Osteoblast (primary cell): ENCODE results near the gene PTMS. TPM values are rescaled to one million over a fixed set of nuclear protein-coding genes. Genes with fewer than 3 reads are reported as not detected.

Experiments
- DNase-seq: peaks from one replicate; pipeline ENCODE4 v3.0.0; 2011; ENCODE audit warnings: low spot score, mixed read lengths; ENCODE audit not compliant: insufficient read length; ENCODE audit errors: missing footprints
- H2AFZ ChIP-seq: 2 replicates; pipeline ENCODE4 v1.6.0; 2011; ENCODE audit warnings: mild to moderate bottlenecking, low read length
- H3K27ac ChIP-seq: 2 replicates; pipeline ENCODE4 v1.5.1; 2011; ENCODE audit warnings: mild to moderate bottlenecking, low read depth, low read length, moderate library complexity
- H3K27me3 ChIP-seq: 2 replicates; pipeline ENCODE4 v1.6.0; 2012; ENCODE audit warnings: mild to moderate bottlenecking, control low read depth, inconsistent platforms, low read length, moderate library complexity; ENCODE audit not compliant: insufficient read depth
- H3K36me3 ChIP-seq: 2 replicates; pipeline ENCODE4 v1.5.1; 2011; ENCODE audit warnings: mild to moderate bottlenecking, low read length, control low read depth, moderate library complexity; ENCODE audit not compliant: insufficient read depth
- H3K4me1 ChIP-seq: 2 replicates; pipeline ENCODE4 v1.5.1; 2011; ENCODE audit warnings: mild to moderate bottlenecking, low read length, control low read depth, moderate library complexity; ENCODE audit not compliant: insufficient read depth
- H3K4me2 ChIP-seq: 2 replicates; pipeline ENCODE4 v1.6.0; 2011; ENCODE audit warnings: mild to moderate bottlenecking, low read length; ENCODE audit not compliant: insufficient read depth
- H3K4me3 ChIP-seq: fragments of 200-600 bp; sonication (generic); 3 replicates; pipeline ENCODE4 v1.5.1; 2012; ENCODE audit warnings: mild to moderate bottlenecking, low read length, inconsistent platforms; ENCODE audit not compliant: insufficient read depth
- H3K79me2 ChIP-seq: 2 replicates; pipeline ENCODE4 v1.6.0; 2012; ENCODE audit warnings: mild to moderate bottlenecking, low read length, control low read depth, inconsistent platforms; ENCODE audit not compliant: insufficient read depth
- H3K9me3 ChIP-seq: 2 replicates; pipeline ENCODE4 v1.5.1; 2011; ENCODE audit warnings: low read depth, low read length, control low read depth
- H4K20me1 ChIP-seq: 2 replicates; pipeline ENCODE4 v1.6.0; 2012; ENCODE audit warnings: mild to moderate bottlenecking, low read length, control low read depth; ENCODE audit not compliant: insufficient read depth
- total RNA-seq: library from RNA; depleted of rRNA; stranded (reverse); fragments of >200 nt; gene quantifications from 2 replicates; pipeline ENCODE4 v1.2.3, GENCODE V29; 2012
- TF ChIP-seq, protein P1 (sequence below): IDR thresholded peaks from 2 replicates; pipeline ENCODE4 v1.5.1; 2011; ENCODE audit warnings: mild to moderate bottlenecking, low read depth, low read length, moderate library complexity; ENCODE audit errors: extremely low read depth

Gene PTMS
- total RNA-seq, 1 donor = 72.7 TPM

DNA sequence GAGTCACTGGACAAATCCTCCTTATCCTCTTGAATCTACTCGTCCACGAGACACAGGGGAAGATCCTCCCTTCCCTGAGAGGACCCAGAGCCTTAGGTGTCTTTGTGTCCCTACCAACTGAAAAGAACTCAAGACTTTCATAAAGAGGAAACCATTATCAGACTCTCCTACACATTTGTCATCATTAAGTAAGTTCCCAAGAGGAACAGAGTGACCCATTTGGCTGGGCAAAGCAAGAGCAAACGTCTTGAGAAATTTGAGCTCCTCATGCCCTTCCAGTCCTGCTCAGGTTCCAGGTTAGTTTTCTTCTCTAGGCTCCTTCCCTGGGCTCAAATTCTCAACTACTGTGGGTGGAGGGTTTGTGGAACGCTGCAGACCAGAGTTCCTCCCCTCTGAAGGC, 18.9 kb upstream of the PTMS start:
- Histone ChIP-seq H3K27me3 (no peaks in the 10 kb centered on the region), H4K20me1 (peaks cover 33% of the 10 kb centered on the region), H3K4me1 (peaks cover 14% of the 10 kb centered on the region), H3K79me2 (peaks cover 27% of the 10 kb centered on the region), H3K9me3 (no peaks in the 10 kb centered on the region), H3K4me2 (no peak overlapping the region), H3K4me3 (no peak overlapping the region), H3K36me3 (peaks cover 68% of the 10 kb centered on the region), H2AFZ (no peak overlapping the region), H3K27ac (no peak overlapping the region)
- TF ChIP-seq, protein P1, sequence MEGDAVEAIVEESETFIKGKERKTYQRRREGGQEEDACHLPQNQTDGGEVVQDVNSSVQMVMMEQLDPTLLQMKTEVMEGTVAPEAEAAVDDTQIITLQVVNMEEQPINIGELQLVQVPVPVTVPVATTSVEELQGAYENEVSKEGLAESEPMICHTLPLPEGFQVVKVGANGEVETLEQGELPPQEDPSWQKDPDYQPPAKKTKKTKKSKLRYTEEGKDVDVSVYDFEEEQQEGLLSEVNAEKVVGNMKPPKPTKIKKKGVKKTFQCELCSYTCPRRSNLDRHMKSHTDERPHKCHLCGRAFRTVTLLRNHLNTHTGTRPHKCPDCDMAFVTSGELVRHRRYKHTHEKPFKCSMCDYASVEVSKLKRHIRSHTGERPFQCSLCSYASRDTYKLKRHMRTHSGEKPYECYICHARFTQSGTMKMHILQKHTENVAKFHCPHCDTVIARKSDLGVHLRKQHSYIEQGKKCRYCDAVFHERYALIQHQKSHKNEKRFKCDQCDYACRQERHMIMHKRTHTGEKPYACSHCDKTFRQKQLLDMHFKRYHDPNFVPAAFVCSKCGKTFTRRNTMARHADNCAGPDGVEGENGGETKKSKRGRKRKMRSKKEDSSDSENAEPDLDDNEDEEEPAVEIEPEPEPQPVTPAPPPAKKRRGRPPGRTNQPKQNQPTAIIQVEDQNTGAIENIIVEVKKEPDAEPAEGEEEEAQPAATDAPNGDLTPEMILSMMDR = no peak
- no peak for DNase-seq

DNA sequence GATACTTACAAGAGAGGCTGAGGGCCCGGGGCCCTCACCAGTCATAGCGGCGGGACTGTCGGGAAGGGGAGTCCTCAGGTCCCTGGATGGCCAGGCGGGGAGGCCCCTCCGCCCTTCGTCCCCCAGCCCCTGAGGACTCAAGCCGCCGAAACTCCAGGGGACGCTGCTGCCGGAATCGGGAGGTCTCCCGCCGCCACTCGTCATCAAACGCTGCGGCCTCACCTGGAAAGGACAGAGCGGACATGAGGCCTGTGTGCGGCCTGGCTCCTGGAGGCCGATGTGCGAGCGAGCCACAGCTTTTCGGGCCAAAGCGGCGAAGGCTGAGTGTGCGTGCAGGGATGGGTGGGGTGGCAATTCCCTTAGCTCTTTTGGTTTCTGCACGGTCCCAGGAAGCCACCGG, 17.4 kb upstream of the PTMS start:
- TF ChIP-seq, protein P1 = no peak
- H3K79me2 ChIP-seq = peaks cover 33% of the 10 kb centered on the region
- peaks cover 16% of the 10 kb centered on the region for H3K4me1 ChIP-seq
- H3K27ac ChIP-seq = no peak overlapping the region
- no peaks in the 10 kb centered on the region for H3K9me3 ChIP-seq
- no peak overlapping the region for H3K4me2 ChIP-seq
- H2AFZ ChIP-seq = no peak overlapping the region
- no peak overlapping the region for H3K4me3 ChIP-seq
- no peaks in the 10 kb centered on the region for H3K27me3 ChIP-seq
- H3K36me3 ChIP-seq = peaks cover 68% of the 10 kb centered on the region
- peaks cover 36% of the 10 kb centered on the region for H4K20me1 ChIP-seq
- no peak for DNase-seq

DNA sequence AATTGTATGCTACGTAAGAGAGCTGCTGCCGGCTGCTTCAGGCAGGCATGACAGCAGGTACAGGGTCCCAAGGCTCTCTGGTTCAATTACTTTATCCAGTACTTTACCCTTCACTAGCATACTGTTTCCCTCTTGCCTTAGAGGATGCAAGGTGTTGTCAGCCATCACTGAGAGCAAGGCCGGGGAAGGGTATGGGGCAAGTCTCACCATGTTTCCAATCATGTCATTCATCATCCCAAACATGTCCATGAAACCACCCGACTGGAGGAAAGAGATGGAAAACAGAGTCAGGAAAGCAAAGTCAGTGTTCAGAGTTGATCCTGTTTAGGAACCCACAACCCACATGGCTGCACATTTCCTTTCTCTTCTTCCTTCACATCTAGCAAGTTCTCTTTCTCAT, 15.7 kb upstream of the PTMS start:
- peaks cover 36% of the 10 kb centered on the region for H4K20me1 ChIP-seq
- TF ChIP-seq, protein P1 = no peak
- no peaks in the 10 kb centered on the region for H3K9me3 ChIP-seq
- no peak overlapping the region for H3K4me2 ChIP-seq
- H3K27ac ChIP-seq = no peak overlapping the region
- H3K36me3 ChIP-seq = peaks cover 66% of the 10 kb centered on the region
- DNase-seq = no peak
- no peaks in the 10 kb centered on the region for H3K27me3 ChIP-seq
- H3K4me3 ChIP-seq = no peak overlapping the region
- H3K79me2 ChIP-seq = peaks cover 33% of the 10 kb centered on the region
- peaks cover 19% of the 10 kb centered on the region for H3K4me1 ChIP-seq
- no peak overlapping the region for H2AFZ ChIP-seq

DNA sequence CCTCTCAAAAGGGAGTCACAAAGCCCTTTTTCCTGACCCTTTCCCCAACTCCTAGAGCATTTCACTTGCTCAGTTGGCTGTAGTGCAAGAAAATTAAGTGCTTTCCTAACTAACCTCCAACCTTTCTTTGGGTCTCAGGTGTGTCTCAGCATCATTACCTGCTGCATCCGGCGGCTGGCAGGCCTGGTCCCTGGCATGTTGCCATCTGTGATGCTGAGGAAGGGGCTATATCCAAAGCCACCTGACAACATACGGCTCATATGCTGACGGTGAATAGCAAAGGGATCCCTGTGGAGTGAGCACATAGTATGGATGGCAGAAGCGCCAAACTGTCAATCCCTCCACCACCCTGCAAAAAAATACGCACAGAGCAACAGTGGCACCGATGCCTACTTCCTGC, 14.4 kb upstream of the PTMS start:
- Histone ChIP-seq H3K9me3 (no peaks in the 10 kb centered on the region), H3K4me3 (peak overlapping the region; percentile 98), H3K4me1 (peaks cover 19% of the 10 kb centered on the region), H3K79me2 (peaks cover 33% of the 10 kb centered on the region), H3K4me2 (peak overlapping the region; percentile 96), H2AFZ (no peak overlapping the region), H3K27ac (peak overlapping the region; percentile 97), H4K20me1 (peaks cover 36% of the 10 kb centered on the region), H3K36me3 (peaks cover 54% of the 10 kb centered on the region), H3K27me3 (no peaks in the 10 kb centered on the region)
- no peak for DNase-seq
- TF ChIP-seq, protein P1 = no peak
